Stimulated activated naive B cell treated with anti-CD40 and anti-IgM and Interleukin-4, amounts not matched to agents 10 μg/mL and 1 μg/mL and 100 μg/mL, for 72 hours (primary cell): ENCODE data around the gene BMP15.

Source experiments
- ATAC-seq, 2 donors: fragments of 150-1000 bp; cut with Tn5 transposase; replicated peaks; 2 replicates each; pipeline ENCODE4 v1.10.0; 2021; ENCODE audit warnings: moderate library complexity in 1 of 2
- DNase-seq: peaks from one replicate; pipeline ENCODE4 v3.0.0; 2021
- H3K27ac Mint-ChIP-seq: one replicate; pipeline ENCODE4 v1.8.0; 2022; ENCODE audit warnings: mild to moderate bottlenecking, mixed read lengths
- H3K27me3 Mint-ChIP-seq, 2 donors: one replicate each; pipeline ENCODE4 v1.8.0; 2022; ENCODE audit warnings: mixed read lengths in 2 of 2
- H3K36me3 Mint-ChIP-seq, 2 donors: one replicate each; pipeline ENCODE4 v1.8.0; 2022; ENCODE audit warnings: mixed read lengths in 2 of 2, mild to moderate bottlenecking in 1 of 2
- H3K4me1 Mint-ChIP-seq, 2 donors: one replicate each; pipeline ENCODE4 v1.8.0; 2022; ENCODE audit warnings: mixed read lengths in 2 of 2, mild to moderate bottlenecking in 1 of 2
- H3K4me3 Mint-ChIP-seq, 2 donors: one replicate each; pipeline ENCODE4 v1.8.0; 2022; ENCODE audit warnings: mild to moderate bottlenecking in 2 of 2, mixed read lengths in 2 of 2, moderate library complexity in 1 of 2
- H3K9me3 Mint-ChIP-seq, 2 donors: one replicate each; pipeline ENCODE4 v1.8.0; 2022; ENCODE audit warnings: mixed read lengths in 2 of 2, mild to moderate bottlenecking in 1 of 2

Gene BMP15

DNA sequence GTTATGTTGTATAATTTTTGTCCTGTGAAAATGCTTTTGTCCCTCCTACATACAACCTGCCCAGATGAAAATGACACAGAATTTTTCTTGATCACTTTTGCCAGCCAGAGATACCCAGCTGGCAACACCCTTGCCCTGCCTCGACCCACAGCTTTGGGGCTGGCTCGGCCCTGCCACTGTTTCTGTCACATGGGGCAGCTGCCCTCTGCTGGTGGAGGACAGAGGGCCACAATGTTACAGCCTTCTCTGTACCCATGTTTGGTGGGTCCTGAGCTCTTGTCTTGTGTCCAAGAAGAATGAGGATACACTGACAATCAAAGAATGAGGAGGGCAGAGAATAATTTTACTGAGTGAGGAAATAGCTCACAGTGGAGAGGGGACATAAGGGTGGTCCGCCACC lies 31.1 kb downstream of the BMP15 start:
- Mint-ChIP-seq H3K27me3 (peaks cover 0 to 7% of the 10 kb centered on the region in 2 donors), H3K4me1 (no peaks in the 10 kb centered on the region)

DNA sequence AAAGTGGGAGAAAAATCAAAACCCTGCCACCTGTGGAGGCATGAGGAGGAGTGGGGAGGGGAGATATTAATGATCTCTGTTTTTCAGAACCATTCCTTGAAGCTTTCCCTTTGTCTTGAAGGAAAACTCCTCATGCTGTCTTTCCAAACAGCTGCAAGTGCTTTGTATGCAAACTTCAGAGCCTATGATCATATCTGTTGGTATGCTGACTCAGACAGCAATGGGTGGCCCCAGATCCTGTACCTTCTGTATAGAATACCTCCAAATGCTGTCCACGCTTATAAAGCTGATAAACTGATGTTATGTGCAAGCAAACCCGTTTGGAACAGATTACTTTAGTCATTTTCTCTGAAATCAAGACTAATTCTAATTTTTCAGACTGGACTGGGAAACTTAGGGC lies 31.9 kb downstream of the BMP15 start:
- ATAC-seq (no peak), DNase-seq (no peak)
- no peak overlapping the region for H3K4me3 Mint-ChIP-seq

More for the DNA sequence above, 31.1 kb downstream of the BMP15 start:
- no peaks in the 10 kb centered on the region for H3K36me3 Mint-ChIP-seq
- DNase-seq (no peak), ATAC-seq (peak in 1 of 2 donors; percentile 57)
- no peak overlapping the region for H3K27ac Mint-ChIP-seq
- no peak overlapping the region for H3K4me3 Mint-ChIP-seq
- no peaks in the 10 kb centered on the region for H3K9me3 Mint-ChIP-seq

DNA sequence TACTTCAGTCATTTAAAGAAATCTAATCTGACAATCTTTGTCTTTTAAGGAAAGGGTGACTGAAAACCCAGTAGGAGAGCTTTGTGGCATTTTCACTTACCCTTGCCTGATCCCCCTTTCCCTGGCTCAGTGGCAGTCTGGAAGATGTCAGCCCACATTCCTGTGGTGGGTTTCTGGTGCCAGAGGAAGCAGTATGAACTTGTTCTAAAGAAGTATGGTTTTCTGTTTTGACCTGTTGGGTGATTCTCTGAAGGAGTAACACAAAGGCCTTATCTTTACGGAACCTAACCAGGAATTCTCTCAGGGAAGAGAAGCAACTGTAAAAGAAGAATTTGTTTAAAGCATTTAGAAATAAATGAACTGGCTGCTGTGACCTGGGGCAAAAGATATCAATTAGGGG lies 41.9 kb downstream of the BMP15 start:
- Mint-ChIP-seq H3K4me3 (no peak overlapping the region), H3K9me3 (peaks cover 2 to 6% of the 10 kb centered on the region in 2 donors), H3K4me1 (no peaks in the 10 kb centered on the region), H3K27ac (no peak overlapping the region), H3K27me3 (peaks cover 0 to 6% of the 10 kb centered on the region in 2 donors), H3K36me3 (peaks cover 0 to 2% of the 10 kb centered on the region in 2 donors)
- DNase-seq (no peak), ATAC-seq (no peak)

More for the DNA sequence above, 31.9 kb downstream of the BMP15 start:
- Mint-ChIP-seq H3K27me3 (peaks cover 0 to 7% of the 10 kb centered on the region in 2 donors), H3K9me3 (no peaks in the 10 kb centered on the region), H3K36me3 (no peaks in the 10 kb centered on the region), H3K4me1 (no peaks in the 10 kb centered on the region), H3K27ac (no peak overlapping the region)

- Mint-ChIP-seq H3K4me3 (no peak overlapping the region), H3K27ac (no peak overlapping the region), H3K4me1 (no peaks in the 10 kb centered on the region), H3K9me3 (peaks cover 2 to 6% of the 10 kb centered on the region in 2 donors), H3K27me3 (peaks cover 0 to 6% of the 10 kb centered on the region in 2 donors), H3K36me3 (peaks cover 0 to 2% of the 10 kb centered on the region in 2 donors)
- ATAC-seq, result no peak
- DNase-seq, result no peak
Observed at GRCh38 chrX:50953832-50954231, 43.3 kb downstream of the BMP15 start.

DNA sequence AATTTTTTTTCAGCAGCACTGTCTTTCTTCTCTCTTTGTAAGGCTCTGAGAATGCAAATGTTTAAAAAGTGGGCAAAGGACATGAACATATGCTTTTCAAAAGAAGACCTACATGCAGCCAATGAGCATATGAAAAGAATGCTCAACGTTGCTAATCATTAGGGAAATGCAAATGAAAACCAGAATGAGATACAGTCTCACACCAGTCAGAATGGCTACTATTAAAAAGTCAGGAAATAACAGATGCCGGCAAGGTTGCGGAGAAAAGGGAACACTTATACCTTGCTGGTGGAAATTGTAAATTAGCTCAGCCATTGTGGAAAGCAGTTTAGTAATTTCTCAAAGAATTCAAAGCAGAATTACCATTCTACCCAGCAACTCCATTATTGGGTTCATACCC lies 51.6 kb downstream of the BMP15 start:
- no peak overlapping the region for H3K27ac Mint-ChIP-seq
- no peaks in the 10 kb centered on the region for H3K36me3 Mint-ChIP-seq
- H3K9me3 Mint-ChIP-seq, result no peaks in the 10 kb centered on the region
- no peaks in the 10 kb centered on the region for H3K4me1 Mint-ChIP-seq
- H3K4me3 Mint-ChIP-seq, result no peak overlapping the region
- no peak for DNase-seq
- no peaks in the 10 kb centered on the region for H3K27me3 Mint-ChIP-seq
- ATAC-seq, result no peak

DNA sequence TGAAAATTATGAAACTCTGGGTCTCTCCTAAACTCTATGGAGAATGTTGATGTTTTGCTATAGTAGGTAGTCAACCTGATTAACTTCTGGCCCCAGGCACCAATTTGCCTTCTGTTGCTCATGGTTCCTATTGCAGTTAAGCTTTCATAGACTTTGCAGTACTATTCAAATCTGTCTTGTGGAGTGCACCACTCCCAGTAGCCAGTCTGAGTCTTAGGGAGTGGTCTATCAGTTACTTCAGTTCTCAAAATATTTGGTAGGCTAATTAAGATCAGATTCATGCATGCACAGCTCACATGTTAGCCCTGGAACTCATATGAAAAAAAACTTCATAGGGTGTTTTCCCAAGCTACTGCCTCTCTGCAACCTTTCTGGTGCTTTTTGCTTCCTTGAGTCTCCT lies 53.3 kb downstream of the BMP15 start:
- H3K36me3 Mint-ChIP-seq, result no peaks in the 10 kb centered on the region
- no peaks in the 10 kb centered on the region for H3K4me1 Mint-ChIP-seq
- ATAC-seq, result no peak

More for the DNA sequence above, 53.3 kb downstream of the BMP15 start:
- no peaks in the 10 kb centered on the region for H3K9me3 Mint-ChIP-seq
- H3K27ac Mint-ChIP-seq, result no peak overlapping the region
- no peak overlapping the region for H3K4me3 Mint-ChIP-seq
- no peaks in the 10 kb centered on the region for H3K27me3 Mint-ChIP-seq
- no peak for DNase-seq
